ENCODE data around the gene INSIG1.

GRCh38 chr7:155256081-155256760 lies 41.5 kb upstream of the INSIG1 start:
- no peak for TF ChIP-seq CTCF (IDR thresholded peaks at IDR 0.05)
- TF ChIP-seq POLR2A (IDR thresholded peaks at IDR 0.05) = no peak

Measured in Peyer's patch (tissue), 4 donors.